NCI-H446 treated with DMSO at 0.1 percent for 48 hours (cell line): ENCODE results near the gene QRFPR.
"Not testable (repeated sequence)": the region's sequence is repeated elsewhere in the genome, so short reads cannot be mapped to it uniquely, and the experiment has no call there.

Source experiments
- DNase-seq: peaks from one replicate; lab custom pipeline; 2025; lab: John Stamatoyannopoulos, UW

QRFPR gene

GRCh38 chr4:121380776-121381462, at the start of gene QRFPR:
TSS of gene QRFPR (minus strand) at chr4:121381018. CDS start at chr4:121380647, 371 bp downstream.
- peak; percentile 27 for DNase-seq

DNA sequence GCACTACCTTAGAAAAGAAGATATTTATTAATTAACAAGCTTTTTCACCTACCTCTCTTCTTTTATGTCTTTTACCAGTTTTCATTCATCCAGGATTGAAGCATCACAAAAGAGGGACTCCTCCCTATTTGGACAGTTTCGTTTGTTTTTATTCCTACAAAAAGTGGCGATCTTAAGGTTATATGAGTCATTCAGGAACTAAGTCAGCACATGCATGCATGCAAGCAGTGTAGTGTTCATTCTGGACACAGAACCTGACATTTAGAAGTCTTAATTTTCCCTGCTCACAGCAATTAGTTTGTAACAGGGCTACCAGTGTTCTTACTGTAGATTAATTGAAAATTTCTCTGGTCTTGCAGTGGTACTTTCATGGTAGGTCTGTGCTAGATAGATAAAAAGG, 47.9 kb upstream of the QRFPR start:
- DNase-seq, result no peak

DNA sequence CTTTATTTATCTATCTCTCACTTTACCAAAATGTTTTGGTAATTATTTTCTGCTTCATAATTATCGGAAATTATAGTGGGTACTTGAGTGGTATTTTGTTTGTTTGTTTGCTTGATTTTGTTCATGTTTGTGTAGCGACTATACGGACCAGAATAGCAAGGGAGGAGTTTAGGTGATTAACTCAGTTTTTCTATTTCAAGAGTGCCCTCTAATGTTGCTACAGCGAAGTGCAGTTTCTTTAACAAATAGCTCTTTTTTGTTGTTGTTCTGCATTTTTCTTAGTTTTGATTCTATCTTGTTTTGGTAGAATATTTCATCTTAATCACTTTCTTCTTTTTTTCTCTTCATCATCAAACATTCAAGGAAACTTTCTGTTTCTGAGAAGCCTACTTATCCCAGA, 40.8 kb upstream of the QRFPR start:
- DNase-seq, result peak; percentile 61

DNA sequence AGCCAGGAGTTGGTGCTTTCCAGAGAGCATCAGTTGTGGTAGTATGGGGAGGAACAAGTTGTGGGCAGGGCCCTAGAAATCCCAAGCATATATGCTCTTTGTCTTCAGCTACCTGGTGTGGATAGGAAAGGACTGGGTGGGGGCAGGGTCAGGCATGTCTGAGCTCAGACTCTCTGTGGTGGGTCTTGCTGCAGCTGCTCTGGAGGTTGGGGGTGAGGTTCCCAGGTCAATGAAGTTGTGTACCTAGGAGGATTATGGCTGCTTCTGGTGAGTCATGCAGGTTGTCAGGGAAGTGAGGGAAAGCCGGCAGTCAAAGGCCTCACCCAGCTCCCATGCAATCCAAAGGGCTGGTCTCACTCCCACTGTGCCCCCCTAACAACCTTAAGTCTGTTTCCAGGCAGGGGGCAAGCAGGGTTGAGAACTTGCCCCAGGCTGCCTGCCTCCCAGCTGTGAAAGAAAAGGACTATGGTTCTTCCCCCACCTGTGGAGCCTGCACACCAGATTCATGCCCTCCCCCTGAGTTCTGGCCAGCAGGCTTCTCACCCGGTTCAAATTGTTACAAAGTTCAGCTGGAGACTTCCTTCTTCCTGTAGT, 30.4 kb upstream of the QRFPR start:
- DNase-seq, result no peak

DNA sequence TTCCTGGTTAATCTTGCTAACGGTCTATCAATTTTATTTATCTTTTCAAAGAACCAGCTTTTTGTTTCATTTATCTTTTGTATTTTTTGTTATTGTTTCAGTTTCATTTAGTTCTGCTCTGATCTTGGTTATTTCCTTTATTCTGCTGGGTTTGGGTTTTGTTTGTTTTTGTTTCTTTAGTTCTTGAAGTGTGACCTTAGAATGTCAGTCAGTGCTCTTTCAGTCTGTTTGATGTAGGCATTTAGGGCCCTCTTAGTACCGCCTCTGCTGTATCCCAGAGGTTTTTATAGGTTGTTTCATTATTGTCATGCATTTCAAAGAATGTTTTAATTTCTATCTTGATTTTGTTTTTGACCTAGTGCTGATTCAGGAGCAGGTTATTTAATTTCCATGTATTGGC, 27.7 kb upstream of the QRFPR start:
- DNase-seq, result not testable (repeated sequence)

DNA sequence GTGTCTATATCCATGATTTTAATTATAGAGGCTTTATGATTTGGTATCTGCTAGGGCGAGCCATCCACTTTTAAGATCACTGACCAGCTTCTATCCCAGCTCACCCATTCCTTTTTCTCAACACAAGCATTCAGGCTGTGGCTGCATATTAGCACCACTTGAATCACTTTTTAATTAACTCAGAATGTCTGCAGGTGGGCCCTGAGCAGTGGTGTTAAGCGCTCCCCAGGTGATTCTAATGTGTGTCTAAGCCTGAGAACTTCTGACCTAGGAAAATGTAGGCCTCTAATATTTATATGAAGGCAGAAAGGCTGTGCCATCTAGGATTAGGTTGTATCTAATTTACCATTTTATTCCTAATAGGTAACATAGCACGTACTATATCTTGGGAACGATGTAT, 19.8 kb upstream of the QRFPR start:
- no peak for DNase-seq

DNA sequence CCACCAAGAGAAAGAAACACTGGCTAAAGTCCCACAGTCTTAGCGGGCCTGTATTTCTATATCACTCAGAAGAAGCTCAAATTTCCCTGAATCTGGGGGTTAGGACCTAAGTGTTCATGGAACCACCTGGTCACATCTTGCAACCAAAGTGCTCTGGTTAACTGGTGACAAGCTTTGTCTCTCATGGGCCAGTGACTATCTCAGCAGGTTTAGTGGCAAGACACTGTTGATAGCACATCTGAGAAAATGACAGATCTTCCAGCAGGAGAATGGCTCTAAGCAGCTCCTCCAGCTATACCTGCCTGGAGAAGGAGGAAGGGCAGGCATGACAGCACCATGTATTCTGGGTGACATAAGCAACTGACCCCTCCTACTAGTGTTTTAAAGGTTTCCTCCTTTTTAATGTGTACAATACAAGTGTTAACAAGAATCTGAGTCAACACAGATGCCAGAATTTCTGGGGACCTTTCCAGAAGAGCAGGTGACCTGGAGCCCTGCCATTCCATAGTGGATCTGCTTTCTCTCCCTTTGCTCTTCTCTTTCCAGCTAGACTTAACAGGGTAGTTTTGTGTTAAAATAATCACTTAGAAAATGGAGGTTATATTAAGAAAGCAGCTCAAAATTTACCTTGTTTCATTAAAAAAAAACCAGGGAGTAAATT, 17.3 kb upstream of the QRFPR start:
- peak; percentile 75 for DNase-seq

DNA sequence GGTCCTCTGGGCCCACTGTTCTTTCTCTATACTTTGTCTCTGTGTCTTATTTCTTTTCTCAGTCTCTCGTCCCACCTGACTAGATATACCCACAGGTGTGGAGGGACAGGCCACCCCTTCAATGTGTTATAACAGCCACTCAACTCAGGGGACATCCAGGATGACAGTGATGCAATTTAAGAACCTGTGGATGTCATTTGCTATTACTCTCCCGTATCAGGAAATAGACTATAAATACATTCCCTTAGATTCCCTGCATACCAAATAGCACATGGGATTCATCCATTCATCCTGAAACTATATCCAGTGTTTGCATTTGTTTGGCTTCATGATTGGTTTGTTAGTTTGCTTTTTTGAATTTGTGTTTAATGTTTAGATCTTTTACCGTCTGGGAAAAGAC, 16.6 kb upstream of the QRFPR start:
- DNase-seq, result no peak

- no peak for DNase-seq
Observed at GRCh38 chr4:121392426-121393086, 11.7 kb upstream of the QRFPR start.

DNA sequence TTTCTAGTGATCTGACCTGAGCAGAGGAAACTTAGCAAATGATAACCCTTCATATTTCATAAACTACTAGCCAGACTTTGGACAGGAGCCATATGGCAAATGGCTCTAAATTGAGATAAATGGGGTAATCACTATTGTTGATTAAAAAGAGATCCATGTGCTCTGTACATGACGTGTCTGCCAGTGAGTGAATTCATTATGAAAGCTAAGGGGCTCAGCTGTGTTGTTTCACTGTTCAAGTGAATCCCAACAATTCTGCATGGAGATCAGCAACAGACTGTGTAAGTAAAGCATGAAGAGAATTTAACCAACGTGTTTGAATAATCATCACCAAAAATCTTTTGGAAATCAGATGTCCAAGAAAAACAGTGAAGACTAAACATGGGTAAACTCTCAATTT, 9.5 kb upstream of the QRFPR start:
- DNase-seq, result peak; percentile 12

GRCh38 chr4:121379276-121379675, 1.5 kb downstream of the QRFPR start:
- DNase-seq, result no peak

DNA sequence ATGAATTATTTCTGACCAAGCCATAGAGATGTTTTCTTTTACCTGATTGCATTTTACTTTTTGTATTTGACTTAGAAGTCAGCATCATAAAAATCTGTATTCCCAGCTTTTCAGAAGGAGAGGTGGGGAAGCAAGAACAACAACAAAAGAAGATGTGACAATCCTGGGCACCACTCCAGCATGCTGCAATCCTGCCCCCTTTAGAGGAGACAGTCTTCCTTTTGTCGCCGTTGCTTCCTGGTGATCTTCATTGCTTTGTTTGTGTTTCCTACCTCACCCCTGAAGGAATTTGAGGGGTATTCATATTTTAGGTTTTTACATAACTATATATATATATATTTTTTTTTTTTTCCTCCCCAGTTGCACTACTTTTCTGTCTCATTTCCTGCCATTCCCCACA, 3.7 kb downstream of the QRFPR start:
- DNase-seq, result no peak

GRCh38 chr4:121376556-121376955, 4.3 kb downstream of the QRFPR start:
- no peak for DNase-seq

- DNase-seq, result no peak
Observed at GRCh38 chr4:121376097-121376496, 4.7 kb downstream of the QRFPR start.

DNA sequence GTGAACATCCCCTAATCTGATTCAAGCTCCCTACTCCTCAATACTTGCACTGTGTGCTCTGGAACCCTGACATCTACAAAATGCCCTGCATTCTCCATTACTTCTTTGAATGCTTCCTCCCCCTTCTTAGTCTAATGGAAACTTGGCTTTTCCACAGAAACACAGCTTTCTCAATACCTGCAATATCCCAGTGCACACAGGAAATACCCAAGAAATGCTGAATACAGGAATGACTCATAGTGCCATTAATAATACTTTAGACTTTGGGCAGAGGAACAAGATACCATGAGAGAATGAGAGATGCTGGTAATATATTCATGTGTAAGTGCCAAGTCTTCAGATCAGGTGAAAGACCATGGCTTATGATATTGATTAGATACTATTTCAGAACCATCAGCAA, 5.6 kb downstream of the QRFPR start:
- no peak for DNase-seq

GRCh38 chr4:121373841-121374240, 7.0 kb downstream of the QRFPR start:
- no peak for DNase-seq

DNA sequence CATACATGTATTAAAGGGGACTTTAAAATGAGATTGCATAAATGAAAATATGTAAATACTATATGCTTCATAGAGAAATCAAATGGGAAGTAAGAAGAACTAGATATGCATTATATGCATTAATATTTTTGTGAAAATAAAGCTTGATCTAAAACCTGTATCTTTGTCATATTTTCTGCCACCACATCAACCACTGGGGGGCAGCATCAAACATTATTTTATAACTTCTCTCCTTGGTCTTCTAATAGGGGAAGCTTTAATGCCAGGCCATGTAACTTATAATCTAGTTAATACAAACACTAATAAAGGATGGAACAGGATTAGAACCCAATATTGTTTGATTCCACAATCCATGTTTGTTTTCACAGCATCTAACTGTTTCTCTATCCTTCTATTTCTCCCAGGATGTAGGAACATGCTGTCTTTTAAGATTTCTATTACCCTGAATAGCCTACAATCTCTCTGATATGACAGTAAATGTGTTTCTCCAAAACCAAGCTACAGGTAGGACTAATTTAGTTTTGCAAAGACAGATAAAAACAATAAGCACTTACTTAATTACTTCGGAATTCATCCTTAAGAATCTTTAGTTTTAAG, 10.0 kb downstream of the QRFPR start:
- peak; percentile 59 for DNase-seq

- no peak for DNase-seq
Observed at GRCh38 chr4:121360495-121360894, 20.3 kb downstream of the QRFPR start.

GRCh38 chr4:121358473-121358872, 22.3 kb downstream of the QRFPR start:
- no peak for DNase-seq

GRCh38 chr4:121353213-121353612, 27.6 kb downstream of the QRFPR start:
- DNase-seq, result no peak

DNA sequence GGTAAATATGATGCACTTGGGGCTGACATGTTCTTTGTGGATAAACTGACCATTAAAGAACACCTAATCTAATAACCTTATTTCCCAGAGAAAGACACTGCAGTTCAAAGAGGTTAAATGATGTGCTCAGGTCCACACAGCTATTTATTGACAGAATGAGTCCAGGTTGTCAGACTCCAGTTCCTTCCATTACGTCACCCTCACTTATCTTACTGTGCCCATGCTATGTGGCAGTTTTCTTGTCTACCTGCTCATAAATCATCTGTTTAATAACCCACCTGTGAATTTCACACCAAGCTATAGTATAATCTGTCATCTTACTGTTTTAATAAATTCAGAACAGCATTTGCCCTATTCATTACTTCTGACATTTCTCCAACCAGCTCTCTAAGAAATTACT, 36.7 kb downstream of the QRFPR start:
- DNase-seq, result no peak

DNA sequence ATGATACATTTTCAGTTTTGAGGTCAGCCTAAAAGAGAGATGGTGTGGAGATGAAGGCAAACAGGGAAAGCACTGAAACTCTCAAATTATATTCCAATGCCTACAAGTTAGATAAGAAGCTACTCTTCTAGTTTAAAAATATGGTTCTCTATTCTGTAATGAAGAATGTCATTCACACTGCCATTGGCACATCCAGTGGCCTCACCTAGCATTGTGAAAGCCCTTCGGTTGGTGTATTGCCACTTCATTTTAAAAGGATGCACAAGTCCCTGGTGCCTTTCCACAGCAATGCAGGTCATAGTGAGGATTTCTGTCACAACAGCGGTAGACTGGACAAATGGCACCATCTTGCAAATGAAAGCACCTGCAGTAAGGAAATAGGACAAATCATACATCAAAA, 40.6 kb downstream of the QRFPR start:
- DNase-seq, result no peak

DNA sequence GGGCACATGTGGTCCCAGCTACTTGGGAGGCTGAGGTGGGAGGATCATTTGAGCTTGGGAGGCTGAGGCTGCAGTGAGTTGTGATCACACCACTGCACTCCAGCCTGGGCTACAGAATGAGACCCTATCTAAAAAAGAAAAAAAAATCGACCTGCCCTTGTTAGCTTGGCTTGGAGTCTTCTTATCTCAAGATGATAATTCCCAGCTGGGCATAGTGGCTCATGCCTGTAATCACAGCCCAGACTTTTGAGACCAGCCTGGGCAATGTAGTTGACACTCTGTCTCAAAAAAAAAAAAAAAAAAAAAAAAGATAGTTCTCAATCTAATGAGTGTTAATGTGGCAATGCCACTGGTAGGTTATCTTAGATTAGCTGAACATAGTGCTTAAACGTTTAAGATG, 41.0 kb downstream of the QRFPR start:
- no peak for DNase-seq
